ENCODE data around the gene MAVS. TPM values are rescaled to one million over a fixed set of nuclear protein-coding genes. Genes with fewer than 3 reads are reported as not detected.

The MAVS gene
- polyA plus RNA-seq: 0.88 and 1.1 TPM in 2 replicates

DNA sequence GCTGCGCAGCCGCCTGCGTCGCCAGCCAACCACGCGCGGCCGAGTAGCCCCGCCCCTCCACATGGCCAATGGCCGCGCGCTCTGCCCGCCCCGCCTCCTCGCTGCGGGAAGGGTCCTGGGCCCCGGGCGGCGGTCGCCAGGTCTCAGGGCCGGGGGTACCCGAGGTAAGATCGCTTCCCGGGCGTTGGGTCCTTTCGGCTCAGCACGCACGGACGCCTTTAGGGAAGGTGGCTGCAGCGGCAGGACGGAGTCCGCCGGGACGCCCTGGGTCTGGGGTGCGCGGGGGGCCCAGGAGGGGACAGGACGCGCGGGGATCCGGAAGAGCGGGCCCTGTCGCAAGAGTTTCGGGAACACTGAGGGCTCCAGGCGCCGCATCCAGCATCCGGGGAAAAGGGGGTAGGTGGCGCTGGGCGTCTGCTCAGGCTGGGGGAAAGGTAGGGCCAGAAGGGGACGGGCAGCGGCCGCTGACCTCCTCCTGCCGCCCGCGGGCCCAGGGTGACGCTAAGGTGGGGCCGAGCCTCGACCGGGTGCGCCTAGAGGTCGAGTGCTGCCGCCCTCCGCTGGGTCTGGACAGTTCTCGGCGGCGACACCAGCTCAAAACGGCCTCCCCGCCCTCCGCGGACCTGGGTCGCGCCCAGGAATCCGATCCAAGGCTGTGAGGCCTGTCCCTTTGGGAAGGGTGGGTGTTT is at the start of gene MAVS:
TSS of gene MAVS (plus strand) at position 95 of the 689 bp plus-strand sequence. CDS start 7,791 bp downstream, outside the sequence.

DNA sequence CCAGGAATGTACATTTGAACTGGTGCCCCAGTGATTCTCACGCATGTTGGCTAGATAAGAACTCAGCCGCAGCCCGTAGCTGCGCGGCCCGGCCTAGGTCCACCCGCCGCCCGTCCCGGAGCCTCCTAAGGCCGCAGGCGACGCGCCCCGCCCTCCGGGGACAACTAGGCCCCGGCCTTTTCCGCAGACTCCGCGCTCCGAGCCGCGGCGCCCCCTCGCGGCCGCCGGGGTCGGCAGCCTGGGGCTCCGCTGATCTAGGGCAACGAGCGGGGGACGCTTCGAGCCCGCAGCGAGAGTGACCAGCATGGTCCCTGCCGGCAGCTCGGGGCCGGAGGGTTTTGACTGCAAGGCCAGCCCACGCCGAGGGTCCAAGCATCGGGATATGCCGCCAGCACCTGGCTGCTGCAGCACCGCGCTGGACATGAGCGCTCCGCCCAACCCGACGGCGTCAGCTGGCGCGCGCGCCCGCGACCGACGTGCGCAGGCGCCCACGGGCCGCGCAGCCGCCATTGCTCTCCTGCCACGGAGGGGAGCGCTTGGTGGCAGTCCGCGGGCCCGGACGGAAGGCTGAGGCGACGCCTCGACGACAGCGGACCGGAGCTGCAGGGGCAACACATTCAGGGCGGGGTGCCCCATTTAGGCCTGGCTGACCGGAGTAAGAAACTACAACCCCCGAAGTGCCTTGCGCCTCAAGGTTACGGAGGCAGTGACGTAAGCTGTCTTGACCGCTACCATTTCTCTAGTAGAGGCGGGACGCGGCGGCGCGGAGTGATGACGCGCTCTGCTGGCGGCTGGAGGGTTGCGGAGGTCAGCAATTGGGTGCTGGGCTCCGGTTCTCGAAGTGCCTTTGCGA is 26.4 kb upstream of the MAVS start, which contains the start of gene AP5S1:
TSS of gene AP5S1 (plus strand) at position 500 of the 853 bp plus-strand sequence. CDS start 1,571 bp downstream, outside the sequence.

DNA sequence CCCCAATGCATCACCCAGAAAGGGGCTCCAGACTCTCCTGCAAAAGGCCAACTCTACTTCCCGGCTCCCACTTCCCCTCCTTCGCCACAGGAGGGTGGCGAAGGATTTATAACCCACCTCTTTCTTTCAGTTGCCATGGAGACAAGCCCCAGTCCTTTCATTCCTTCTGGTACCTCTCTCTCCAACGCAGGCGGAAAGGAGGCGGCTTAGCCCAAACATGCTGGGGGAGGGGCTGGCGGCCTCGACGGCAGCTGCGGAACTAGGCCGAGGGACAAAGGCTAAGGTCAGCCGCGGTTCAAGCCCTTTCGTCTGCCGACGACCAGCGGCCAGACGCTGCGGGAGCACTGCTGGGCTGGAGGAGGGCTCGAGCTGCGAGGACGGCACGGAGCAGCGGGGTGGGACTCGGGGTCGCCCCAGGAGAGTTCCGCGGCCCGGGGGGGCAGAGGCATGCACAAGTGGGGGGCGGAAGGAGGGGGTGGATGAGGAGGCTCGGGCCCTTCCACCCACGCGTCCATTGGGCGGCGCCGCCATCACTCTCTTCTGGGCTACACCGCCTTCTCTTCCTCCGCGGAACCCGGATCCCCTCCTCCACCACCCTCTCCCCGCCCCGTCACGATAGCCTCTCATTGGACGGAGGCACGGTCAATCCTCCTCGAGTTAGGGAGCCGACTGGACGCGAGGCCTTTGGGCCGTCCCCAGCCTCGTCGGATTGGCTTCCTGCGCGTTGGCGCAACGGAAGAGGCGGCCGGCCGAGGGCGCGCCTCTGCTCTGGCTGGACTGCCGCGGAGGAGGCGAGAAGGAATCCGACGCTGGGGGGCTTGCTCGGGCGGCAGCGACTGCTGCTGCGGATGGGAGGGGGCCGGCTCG is 42.2 kb downstream of the MAVS start, which contains the start of gene PANK2:
TSS of gene PANK2 (plus strand) at position 766 of the 867 bp plus-strand sequence.

Other genes starting within 250 kb of the MAVS start
- gene GFRA4, start 183.4 kb upstream of the MAVS start, polyA plus RNA-seq: not detected in 2 replicates
- 1.1 TPM in 1 of 2 replicates, not detected in the other for gene ADAM33, start 164.8 kb upstream of the MAVS start, polyA plus RNA-seq
- not detected in 2 replicates for gene SIGLEC1, start 134.2 kb upstream of the MAVS start, polyA plus RNA-seq
- 0.35 TPM in 1 of 2 replicates, not detected in the other for gene HSPA12B, start 114.1 kb upstream of the MAVS start, polyA plus RNA-seq
- gene ADISSP, start 79.1 kb upstream of the MAVS start, polyA plus RNA-seq: 18.4 and 20.6 TPM in 2 replicates
- 0.20 TPM in 1 of 2 replicates, not detected in the other for gene SPEF1, start 65.4 kb upstream of the MAVS start, polyA plus RNA-seq
- 0.35 and 1.9 TPM in 2 replicates for gene CENPB, start 60.1 kb upstream of the MAVS start, polyA plus RNA-seq
- gene CDC25B, start 50.5 kb upstream of the MAVS start, polyA plus RNA-seq: 3.3 and 3.7 TPM in 2 replicates
- 3.6 and 9.7 TPM in 2 replicates for gene AP5S1, start 26.3 kb upstream of the MAVS start, polyA plus RNA-seq
- 25.8 and 49.7 TPM in 2 replicates for gene PANK2, start 42.6 kb downstream of the MAVS start, polyA plus RNA-seq
- 5.0 and 5.7 TPM in 2 replicates for gene RNF24, start 168.7 kb downstream of the MAVS start, polyA plus RNA-seq